CD14-positive monocyte (primary cell): ENCODE data around the gene HOXD8. TPM values are rescaled to one million over a fixed set of nuclear protein-coding genes. Genes with fewer than 3 reads are reported as not detected.

ENCODE experiments used
- DNase-seq, 3 donors: peaks; one replicate each; pipeline ENCODE4 v3.0.0-alpha.2; 2011 to 2022
- H2AFZ ChIP-seq: 2 replicates; pipeline ENCODE4 v1.6.0; 2012; ENCODE audit warnings: mild to moderate bottlenecking, low read depth, low read length, inconsistent platforms; ENCODE audit not compliant: insufficient read depth, poor library complexity, severe bottlenecking
- H3K27ac ChIP-seq, 2 donors: 1 replicate in 1 of 2; 2 replicates in 1 of 2; pipeline ENCODE4 v1.5.1; 2012 to 2013; ENCODE audit warnings: low read length in 2 of 2, control low read depth in 1 of 2, inconsistent platforms in 1 of 2, low read depth in 1 of 2, mild to moderate bottlenecking in 1 of 2
- H3K27me3 ChIP-seq, 2 donors: one replicate each; pipeline versions ENCODE4 v1.6.0 to v1.6.1; 2011 to 2013; ENCODE audit warnings: low read length in 2 of 2; ENCODE audit not compliant: control insufficient read depth in 2 of 2, insufficient read depth in 2 of 2
- H3K36me3 ChIP-seq, 2 donors: replicated peaks in 1 of 2; 1 replicate in 1 of 2; 2 replicates in 1 of 2; pipeline versions ENCODE4 v1.5.1 to v1.6.1; 2012 to 2013; ENCODE audit warnings: low read length in 2 of 2, control low read depth in 1 of 2, inconsistent platforms in 1 of 2, mild to moderate bottlenecking in 1 of 2; ENCODE audit not compliant: insufficient read depth in 2 of 2, control insufficient read depth in 1 of 2
- H3K4me1 ChIP-seq, 2 donors: 1 replicate in 1 of 2; 2 replicates in 1 of 2; pipeline versions ENCODE4 v1.5.1 to v1.6.1; 2012 to 2013; ENCODE audit warnings: low read length in 2 of 2, control low read depth in 1 of 2, inconsistent platforms in 1 of 2, mild to moderate bottlenecking in 1 of 2, moderate library complexity in 1 of 2; ENCODE audit not compliant: insufficient read depth in 2 of 2, control insufficient read depth in 1 of 2
- H3K4me2 ChIP-seq: replicated peaks from 2 replicates; pipeline ENCODE3; 2012; ENCODE audit warnings: low read length, moderate library complexity, mild to moderate bottlenecking; ENCODE audit not compliant: poor library complexity, severe bottlenecking; ENCODE audit errors: extremely low read depth
- H3K4me3 ChIP-seq, 3 experiments: fragments of 200-600 bp in 1 of 3; sonication (generic) in 1 of 3; replicated peaks in 1 of 3; 1 replicate in 2 of 3; 2 replicates in 1 of 3; pipeline ENCODE4 v1.5.1; 2011 to 2013; ENCODE audit warnings: low read length in 3 of 3, mild to moderate bottlenecking in 3 of 3, control low read depth in 2 of 3, low read depth in 2 of 3, inconsistent platforms in 1 of 3, moderate library complexity in 1 of 3
- H3K79me2 ChIP-seq: 2 replicates; pipeline ENCODE4 v1.6.0; 2012; ENCODE audit warnings: mild to moderate bottlenecking, control low read depth, inconsistent platforms, low read length, moderate library complexity; ENCODE audit not compliant: insufficient read depth
- H3K9ac ChIP-seq: 2 replicates; pipeline ENCODE4 v1.6.0; 2017; ENCODE audit warnings: low read length, mild to moderate bottlenecking; ENCODE audit not compliant: insufficient read depth, poor library complexity, severe bottlenecking
- H3K9me3 ChIP-seq, 2 donors: replicated peaks in 1 of 2; 1 replicate in 1 of 2; 2 replicates in 1 of 2; pipeline versions ENCODE4 v1.5.1 to v1.6.1; 2012 to 2013; ENCODE audit warnings: low read length in 2 of 2, control low read depth in 1 of 2; ENCODE audit not compliant: control insufficient read depth in 1 of 2, insufficient read depth in 1 of 2
- H4K20me1 ChIP-seq: 2 replicates; pipeline ENCODE4 v1.6.0; 2012; ENCODE audit warnings: mild to moderate bottlenecking, low read length, control low read depth, moderate library complexity; ENCODE audit not compliant: insufficient read depth
- H3K27ac Mint-ChIP-seq, 7 donors: one replicate each; pipeline ENCODE4 v1.8.0; 2020; ENCODE audit warnings: mild to moderate bottlenecking in 7 of 7, mixed read lengths in 7 of 7, moderate library complexity in 6 of 7, inconsistent platforms in 2 of 7
- H3K27me3 Mint-ChIP-seq, 3 donors: one replicate each; pipeline ENCODE4 v1.8.0; 2021 to 2022; ENCODE audit warnings: low read depth in 3 of 3, mild to moderate bottlenecking in 3 of 3, mixed read lengths in 3 of 3, moderate library complexity in 3 of 3, inconsistent platforms in 1 of 3
- H3K36me3 Mint-ChIP-seq, 2 donors: one replicate each; pipeline ENCODE4 v1.8.0; 2020; ENCODE audit warnings: mixed read lengths in 2 of 2, inconsistent platforms in 1 of 2, mild to moderate bottlenecking in 1 of 2
- H3K4me1 Mint-ChIP-seq: one replicate; pipeline ENCODE4 v1.8.0; 2020; ENCODE audit warnings: mild to moderate bottlenecking, mixed read lengths
- H3K4me3 Mint-ChIP-seq, 2 donors: one replicate each; pipeline ENCODE4 v1.8.0; 2020; ENCODE audit warnings: mild to moderate bottlenecking in 2 of 2, mixed read lengths in 2 of 2, moderate library complexity in 1 of 2
- H3K9me3 Mint-ChIP-seq, 7 donors: one replicate each; pipeline ENCODE4 v1.8.0; 2020 to 2022; ENCODE audit warnings: mixed read lengths in 7 of 7, mild to moderate bottlenecking in 6 of 7, moderate library complexity in 6 of 7, inconsistent platforms in 2 of 7
- WGBS: methylation state at CpG from one replicate; pipeline ENCODE4 v1.1.5; 2013; ENCODE audit warnings: missing lambda C conversion rate; ENCODE audit not compliant: insufficient coverage; 5-methylcytosine and 5-hydroxymethylcytosine counted together
- intact Hi-C, 2 donors: fragments of 100-400 bp; cut with micrococcal nuclease; formaldehyde crosslinking; loops; one replicate each; pipeline versions ENCODE4 v1.15.0 to v1.15.1; 2023
- polyA plus RNA-seq, 3 donors: library from polyadenylated mRNA; depleted of rRNA in 1 of 3; unstranded in 2 of 3; stranded (reverse) in 1 of 3; fragments of 300-500 nt in 2 of 3; fragments of >200 nt in 1 of 3; fragmentation: Illumina TruSeq in 2 of 3; gene quantifications; 1 replicate in 2 of 3; 2 replicates in 1 of 3; pipeline ENCODE4 v1.2.3, GENCODE V29; 2012 to 2021
- TF ChIP-seq, protein P1 (sequence below): fragments of 200-600 bp; IDR thresholded peaks from one replicate; pipeline ENCODE4 v1.8.0; 2022; ENCODE audit warnings: antibody characterized with exemption, mild to moderate bottlenecking

The HOXD8 gene
- polyA plus RNA-seq, 3 donors: not detected

DNA sequence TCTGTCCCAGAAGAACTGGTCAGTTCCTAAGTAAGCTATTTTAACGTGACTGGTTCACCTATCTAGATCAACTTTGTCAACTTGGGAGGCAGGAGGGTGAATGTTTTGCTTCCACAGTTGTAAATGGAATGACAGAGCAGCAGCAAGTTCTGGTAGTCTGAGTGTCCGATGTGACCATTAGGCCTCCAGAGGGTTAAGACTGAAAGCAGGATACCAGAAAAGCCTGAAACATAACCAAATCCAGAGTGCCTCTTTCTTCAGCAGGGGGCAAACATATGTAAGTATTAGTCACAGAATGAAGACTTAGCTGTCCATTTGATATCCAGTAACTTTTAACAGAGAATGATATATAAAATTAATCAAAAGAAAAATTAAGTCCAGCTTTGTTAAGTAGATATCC lies 36.8 kb downstream of the HOXD8 start:
- Histone ChIP-seq H3K9me3 (peaks cover 0 to 40% of the 10 kb centered on the region in 2 donors), H2AFZ (no peak overlapping the region), H3K27ac (no peak overlapping the region), H3K4me3 (no peak overlapping the region), H3K4me1 (no peaks in the 10 kb centered on the region), H4K20me1 (no peaks in the 10 kb centered on the region), H3K27me3 (peaks cover 82 to 100% of the 10 kb centered on the region in 2 donors), H3K4me2 (no peak overlapping the region), H3K9ac (no peak overlapping the region), H3K79me2 (no peaks in the 10 kb centered on the region), H3K36me3 (no peaks in the 10 kb centered on the region)
- no peaks in the 10 kb centered on the region for H3K4me1 Mint-ChIP-seq
- peaks cover 0 to 8% of the 10 kb centered on the region in 2 donors for H3K36me3 Mint-ChIP-seq
- no peak overlapping the region for H3K27ac Mint-ChIP-seq
- peaks cover 0 to 42% (median 26%) of the 10 kb centered on the region in 7 donors for H3K9me3 Mint-ChIP-seq
- TF ChIP-seq, protein P1, sequence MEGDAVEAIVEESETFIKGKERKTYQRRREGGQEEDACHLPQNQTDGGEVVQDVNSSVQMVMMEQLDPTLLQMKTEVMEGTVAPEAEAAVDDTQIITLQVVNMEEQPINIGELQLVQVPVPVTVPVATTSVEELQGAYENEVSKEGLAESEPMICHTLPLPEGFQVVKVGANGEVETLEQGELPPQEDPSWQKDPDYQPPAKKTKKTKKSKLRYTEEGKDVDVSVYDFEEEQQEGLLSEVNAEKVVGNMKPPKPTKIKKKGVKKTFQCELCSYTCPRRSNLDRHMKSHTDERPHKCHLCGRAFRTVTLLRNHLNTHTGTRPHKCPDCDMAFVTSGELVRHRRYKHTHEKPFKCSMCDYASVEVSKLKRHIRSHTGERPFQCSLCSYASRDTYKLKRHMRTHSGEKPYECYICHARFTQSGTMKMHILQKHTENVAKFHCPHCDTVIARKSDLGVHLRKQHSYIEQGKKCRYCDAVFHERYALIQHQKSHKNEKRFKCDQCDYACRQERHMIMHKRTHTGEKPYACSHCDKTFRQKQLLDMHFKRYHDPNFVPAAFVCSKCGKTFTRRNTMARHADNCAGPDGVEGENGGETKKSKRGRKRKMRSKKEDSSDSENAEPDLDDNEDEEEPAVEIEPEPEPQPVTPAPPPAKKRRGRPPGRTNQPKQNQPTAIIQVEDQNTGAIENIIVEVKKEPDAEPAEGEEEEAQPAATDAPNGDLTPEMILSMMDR: no peak
- 20% methylated on average over 1 of the region's 2 CpGs for WGBS
- H3K4me3 Mint-ChIP-seq: peak overlapping the region in 1 of 2 donors; percentile 69
- no peak for DNase-seq
- intact Hi-C loops: no loop called here
- H3K27me3 Mint-ChIP-seq: peaks cover 93 to 100% (median 100%) of the 10 kb centered on the region in 3 donors

DNA sequence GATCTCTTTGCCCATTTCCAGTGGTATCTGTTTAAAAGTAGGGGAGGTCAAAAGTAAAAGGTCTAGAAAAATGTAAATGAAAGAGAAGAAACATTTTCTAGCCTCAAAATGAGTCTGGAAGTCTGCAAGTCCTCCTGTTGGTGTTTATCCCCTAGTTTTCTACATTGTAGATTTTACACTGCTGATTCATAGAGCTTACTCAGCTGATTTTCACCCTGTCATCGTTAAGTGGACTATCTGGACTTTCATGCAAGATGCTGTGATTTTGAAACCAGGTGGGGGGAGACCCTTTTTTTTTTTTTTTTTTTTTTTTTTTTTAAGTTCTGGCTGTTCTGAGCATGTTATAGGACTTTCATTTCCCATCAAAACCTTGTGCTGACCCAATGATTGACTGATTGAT lies 37.9 kb downstream of the HOXD8 start:
- TF ChIP-seq, protein P1: no peak

More for the DNA sequence above, 37.9 kb downstream of the HOXD8 start:
- Histone ChIP-seq H2AFZ (no peak overlapping the region), H3K36me3 (no peaks in the 10 kb centered on the region), H3K9ac (no peak overlapping the region), H3K9me3 (peaks cover 0 to 48% of the 10 kb centered on the region in 2 donors), H3K27ac (no peak overlapping the region), H3K4me3 (no peak overlapping the region), H3K27me3 (peaks cover 83 to 100% of the 10 kb centered on the region in 2 donors), H4K20me1 (no peaks in the 10 kb centered on the region), H3K79me2 (no peaks in the 10 kb centered on the region), H3K4me2 (no peak overlapping the region), H3K4me1 (no peaks in the 10 kb centered on the region)
- Mint-ChIP-seq H3K36me3 (peaks cover 0 to 8% of the 10 kb centered on the region in 2 donors), H3K27me3 (peaks cover 92 to 100% (median 100%) of the 10 kb centered on the region in 3 donors), H3K9me3 (peaks cover 0 to 45% (median 26%) of the 10 kb centered on the region in 7 donors), H3K27ac (no peak overlapping the region), H3K4me3 (peak overlapping the region in 1 of 2 donors; percentile 69), H3K4me1 (no peaks in the 10 kb centered on the region)
- no peak for DNase-seq
- WGBS: no CpG with 5 or more reads among the region's 1 CpG
- intact Hi-C loops: no loop called here
